CD1c-positive myeloid dendritic cell (primary cell): ENCODE data around the gene SLC25A41.
A peak's percentile ranks its signal among the peaks of the same experiment; 100 is the strongest.
"Not testable (repeated sequence)": the region's sequence is repeated elsewhere in the genome, so short reads cannot be mapped to it uniquely, and the experiment has no call there.

Experiments used
- DNase-seq: peaks from one replicate; pipeline ENCODE4 v3.0.0-alpha.2; 2016; ENCODE audit errors: extremely low spot score

The SLC25A41 gene

GRCh38 chr19:6428692-6429418 lies 4.7 kb downstream of the SLC25A41 start:
- not testable (repeated sequence) for DNase-seq

- DNase-seq = no peak
Observed at GRCh38 chr19:6427131-6427530, 6.4 kb downstream of the SLC25A41 start.

- DNase-seq = peak; percentile 4
Observed at GRCh38 chr19:6425732-6426620, 7.6 kb downstream of the SLC25A41 start.

GRCh38 chr19:6424939-6425731 lies 8.4 kb downstream of the SLC25A41 start:
- peak; percentile 100 for DNase-seq

- peak; percentile 13 for DNase-seq
Observed at GRCh38 chr19:6424195-6424938, 9.2 kb downstream of the SLC25A41 start, which contains the start of gene KHSRP. TSS of gene KHSRP (minus strand) at chr19:6424811. CDS start at chr19:6424701, 110 bp downstream.

- DNase-seq = peak; percentile 66
Observed at GRCh38 chr19:6423499-6424194, 9.9 kb downstream of the SLC25A41 start.

GRCh38 chr19:6421075-6422014 lies 12.2 kb downstream of the SLC25A41 start:
- DNase-seq = no peak

- no peak for DNase-seq
Observed at GRCh38 chr19:6418562-6418932, 15.0 kb downstream of the SLC25A41 start.

GRCh38 chr19:6417713-6418561 lies 15.6 kb downstream of the SLC25A41 start:
- no peak for DNase-seq

- DNase-seq = no peak
Observed at GRCh38 chr19:6416658-6417405, 16.7 kb downstream of the SLC25A41 start.

- DNase-seq = no peak
Observed at GRCh38 chr19:6415591-6416190, 17.9 kb downstream of the SLC25A41 start.

- no peak for DNase-seq
Observed at GRCh38 chr19:6414793-6415590, 18.6 kb downstream of the SLC25A41 start.

GRCh38 chr19:6413721-6414643 lies 19.6 kb downstream of the SLC25A41 start:
- DNase-seq = no peak

- no peak for DNase-seq
Observed at GRCh38 chr19:6413291-6413690, 20.3 kb downstream of the SLC25A41 start.

GRCh38 chr19:6412447-6413091 lies 21.0 kb downstream of the SLC25A41 start:
- DNase-seq = no peak
